Panc1 (cell line): ENCODE measurements around the gene RIPK3.

ENCODE experiments used
- CTCF ChIP-seq: fragments of 450-650 bp; IDR thresholded peaks from 2 replicates; pipeline ENCODE4 v1.5.1; 2017; ENCODE audit warnings: mild to moderate bottlenecking
- REST ChIP-seq, 2 experiments: IDR thresholded peaks; 2 replicates each; pipeline ENCODE4 v1.6.1; 2011 to 2012; ENCODE audit warnings: low read depth in 2 of 2, control low read depth in 1 of 2, low read length in 1 of 2, mild to moderate bottlenecking in 1 of 2, moderate library complexity in 1 of 2; ENCODE audit not compliant: insufficient read depth in 1 of 2

GRCh38 chr14:24339284-24340151 is at the start of gene RIPK3:
- TF ChIP-seq REST (IDR thresholded peaks at IDR 0.05; ENCODE audit: insufficient read depth in 1 of 2, low read depth in 2 of 2, low read length in 1 of 2) (no peak), CTCF (no peak)
